ENCODE data around the gene ZNF709. TPM values are rescaled to one million over a fixed set of nuclear protein-coding genes. Genes with fewer than 3 reads are reported as not detected.

ZNF709 gene
- total and polyA plus RNA-seq, 2 of the 13 experiments (the other 11 are each of a cell fraction or from before 2014, with no cell fraction given) = 1.5 to 3.9 TPM

DNA sequence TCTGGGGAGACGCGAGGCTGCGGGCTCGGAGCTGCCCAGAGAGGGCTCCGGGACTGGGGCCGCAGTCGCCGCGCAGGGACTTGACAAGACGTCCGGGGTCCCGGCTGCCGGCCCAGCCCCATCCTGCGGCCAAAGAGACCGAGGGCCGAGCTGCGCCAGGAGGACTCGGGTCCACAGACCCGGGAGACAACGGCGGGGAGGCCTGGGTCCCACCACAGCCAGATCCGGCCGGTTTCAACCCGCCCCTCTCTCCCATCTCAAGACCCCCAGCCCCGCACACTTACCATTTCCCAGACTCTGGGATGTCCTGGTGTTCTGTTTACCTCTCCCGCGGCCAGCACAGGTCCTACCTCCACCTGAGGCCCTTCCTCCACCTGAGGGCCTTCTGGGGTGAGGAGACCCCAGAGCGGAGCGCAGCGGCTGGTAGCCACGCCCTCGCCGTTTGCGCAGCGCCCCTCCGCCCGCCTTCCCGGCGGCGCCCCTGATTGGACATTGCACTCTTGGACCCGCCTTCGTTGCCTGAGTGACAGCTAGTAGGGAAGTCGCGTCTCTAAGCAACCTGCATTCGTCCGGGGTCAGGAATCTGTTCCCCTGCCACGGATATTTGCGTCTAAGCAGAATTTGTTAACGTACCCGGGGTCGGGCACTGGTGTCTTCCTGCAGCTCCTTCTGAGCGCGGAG, at the start of gene ZNF709 (continued):
- TF ChIP-seq, protein P1, sequence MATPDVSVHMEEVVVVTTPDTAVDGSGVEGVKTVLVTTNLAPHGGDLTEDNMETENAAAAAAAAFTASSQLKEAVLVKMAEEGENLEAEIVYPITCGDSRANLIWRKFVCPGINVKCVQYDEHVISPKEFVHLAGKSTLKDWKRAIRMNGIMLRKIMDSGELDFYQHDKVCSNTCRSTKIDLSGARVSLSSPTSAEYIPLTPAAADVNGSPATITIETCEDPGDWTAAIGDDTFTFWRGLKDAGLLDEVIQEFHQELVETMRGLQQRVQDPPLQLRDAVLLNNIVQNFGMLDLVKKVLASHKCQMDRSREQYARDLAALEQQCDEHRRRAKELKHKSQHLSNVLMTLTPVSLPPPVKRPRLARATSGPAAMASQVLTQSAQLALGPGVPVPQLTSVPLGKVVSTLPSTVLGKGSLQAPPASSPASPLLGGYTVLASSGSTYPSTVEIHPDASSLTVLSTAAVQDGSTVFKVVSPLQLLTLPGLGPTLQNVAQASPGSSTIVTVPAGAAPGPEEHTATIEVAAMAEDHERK (CRISPR knock-in tag; IDR thresholded peaks at IDR 0.05; ENCODE audit: low read depth) = peak; percentile 71
- TF ChIP-seq, protein P2, sequence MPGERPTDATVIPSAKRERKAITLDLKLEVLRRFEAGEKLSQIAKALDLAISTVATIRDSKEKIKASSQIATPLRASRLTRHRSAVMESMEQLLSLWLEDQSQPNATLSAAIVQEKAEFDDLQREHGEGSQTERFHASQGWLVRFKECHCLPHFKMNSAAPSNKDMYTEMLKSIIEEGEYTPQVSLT (CRISPR knock-in tag; IDR thresholded peaks at IDR 0.05; ENCODE audit: borderline replicate concordance, low read depth) = no peak
- TF ChIP-seq EED (CRISPR knock-in tag; IDR thresholded peaks at IDR 0.05) (no peak), SETDB1 (CRISPR knock-in tag; IDR thresholded peaks at IDR 0.05; ENCODE audit: borderline replicate concordance) (no peak), ZNF326 (CRISPR knock-in tag; IDR thresholded peaks at IDR 0.05; ENCODE audit: borderline replicate concordance) (no peak), ATF7-NPFF (CRISPR knock-in tag; IDR thresholded peaks at IDR 0.05; ENCODE audit: low read depth) (peak; percentile 52; the same call in 1 of the 2 replicates), RFX1 (IDR thresholded peaks at IDR 0.05) (peak; percentile 87), ZNF572 (CRISPR knock-in tag; IDR thresholded peaks at IDR 0.05) (peak; percentile 46; the same call in 1 of the 2 replicates), ZNF782 (CRISPR knock-in tag; IDR thresholded peaks at IDR 0.05; ENCODE audit: borderline replicate concordance) (no peak; the same call in 1 of the 2 replicates), TARDBP (CRISPR knock-in tag; IDR thresholded peaks at IDR 0.05) (0 out of 2 replicates have a peak, but pooled peaks have one; percentile 7), HOXA5 (CRISPR knock-in tag; IDR thresholded peaks at IDR 0.05) (peak; percentile 33; the same call in 1 of the 2 replicates), HOXA3 (CRISPR knock-in tag; IDR thresholded peaks at IDR 0.05) (peak; percentile 65), CBFB (CRISPR knock-in tag; IDR thresholded peaks at IDR 0.05) (peak; percentile 52; the same call in 1 of the 2 replicates), ZNF33A (CRISPR knock-in tag; IDR thresholded peaks at IDR 0.05; ENCODE audit: borderline replicate concordance) (0 out of 2 replicates have a peak, but pooled peaks have one; percentile 68), ZNF567 (CRISPR knock-in tag; IDR thresholded peaks at IDR 0.05; ENCODE audit: borderline replicate concordance) (no peak), ZNF713 (CRISPR knock-in tag; IDR thresholded peaks at IDR 0.05) (no peak), RBM22 (optimal IDR thresholded peaks at IDR 0.05; ENCODE audit: low read length) (peak; percentile 28), ZNF605 (CRISPR knock-in tag; IDR thresholded peaks at IDR 0.05) (peak; percentile 76), HDAC1 (CRISPR knock-in tag; IDR thresholded peaks at IDR 0.05) (peak; percentile 77), ZNF678 (CRISPR knock-in tag; IDR thresholded peaks at IDR 0.05) (0 out of 2 replicates have a peak, but pooled peaks have one; percentile 74)
- TF ChIP-seq, protein P3, sequence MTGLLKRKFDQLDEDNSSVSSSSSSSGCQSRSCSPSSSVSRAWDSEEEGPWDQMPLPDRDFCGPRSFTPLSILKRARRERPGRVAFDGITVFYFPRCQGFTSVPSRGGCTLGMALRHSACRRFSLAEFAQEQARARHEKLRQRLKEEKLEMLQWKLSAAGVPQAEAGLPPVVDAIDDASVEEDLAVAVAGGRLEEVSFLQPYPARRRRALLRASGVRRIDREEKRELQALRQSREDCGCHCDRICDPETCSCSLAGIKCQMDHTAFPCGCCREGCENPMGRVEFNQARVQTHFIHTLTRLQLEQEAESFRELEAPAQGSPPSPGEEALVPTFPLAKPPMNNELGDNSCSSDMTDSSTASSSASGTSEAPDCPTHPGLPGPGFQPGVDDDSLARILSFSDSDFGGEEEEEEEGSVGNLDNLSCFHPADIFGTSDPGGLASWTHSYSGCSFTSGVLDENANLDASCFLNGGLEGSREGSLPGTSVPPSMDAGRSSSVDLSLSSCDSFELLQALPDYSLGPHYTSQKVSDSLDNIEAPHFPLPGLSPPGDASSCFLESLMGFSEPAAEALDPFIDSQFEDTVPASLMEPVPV (CRISPR knock-in tag; IDR thresholded peaks at IDR 0.05) = no peak; the same call in 1 of the 2 replicates
- TF ChIP-seq, protein P4, sequence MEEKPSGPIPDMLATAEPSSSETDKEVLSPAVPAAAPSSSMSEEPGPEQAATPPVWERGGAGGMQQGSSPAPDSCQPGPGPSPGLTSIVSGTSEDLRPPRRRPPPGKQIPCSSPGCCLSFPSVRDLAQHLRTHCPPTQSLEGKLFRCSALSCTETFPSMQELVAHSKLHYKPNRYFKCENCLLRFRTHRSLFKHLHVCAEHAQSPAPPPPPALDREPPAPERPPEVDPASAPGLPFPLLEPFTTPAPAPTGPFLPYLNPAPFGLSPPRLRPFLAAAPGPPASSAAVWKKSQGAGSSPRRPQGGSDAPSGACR (CRISPR knock-in tag; IDR thresholded peaks at IDR 0.05) = no peak
- TF ChIP-seq, protein P5, sequence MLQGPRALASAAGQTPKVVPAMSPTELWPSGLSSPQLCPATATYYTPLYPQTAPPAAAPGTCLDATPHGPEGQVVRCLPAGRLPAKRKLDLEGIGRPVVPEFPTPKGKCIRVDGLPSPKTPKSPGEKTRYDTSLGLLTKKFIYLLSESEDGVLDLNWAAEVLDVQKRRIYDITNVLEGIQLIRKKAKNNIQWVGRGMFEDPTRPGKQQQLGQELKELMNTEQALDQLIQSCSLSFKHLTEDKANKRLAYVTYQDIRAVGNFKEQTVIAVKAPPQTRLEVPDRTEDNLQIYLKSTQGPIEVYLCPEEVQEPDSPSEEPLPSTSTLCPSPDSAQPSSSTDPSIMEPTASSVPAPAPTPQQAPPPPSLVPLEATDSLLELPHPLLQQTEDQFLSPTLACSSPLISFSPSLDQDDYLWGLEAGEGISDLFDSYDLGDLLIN (CRISPR knock-in tag; IDR thresholded peaks at IDR 0.05; ENCODE audit: borderline replicate concordance) = no peak; the same call in 1 of the 2 replicates
- TF ChIP-seq, protein P6, sequence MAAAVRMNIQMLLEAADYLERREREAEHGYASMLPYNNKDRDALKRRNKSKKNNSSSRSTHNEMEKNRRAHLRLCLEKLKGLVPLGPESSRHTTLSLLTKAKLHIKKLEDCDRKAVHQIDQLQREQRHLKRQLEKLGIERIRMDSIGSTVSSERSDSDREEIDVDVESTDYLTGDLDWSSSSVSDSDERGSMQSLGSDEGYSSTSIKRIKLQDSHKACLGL (CRISPR knock-in tag; IDR thresholded peaks at IDR 0.05) = peak; percentile 57; the same call in 1 of the 2 replicates
